GM19193 (cell line): ENCODE results near the gene IL6ST.

ENCODE experiments used
- POLR2A ChIP-seq: IDR thresholded peaks from 4 replicates; pipeline ENCODE4 v1.6.1; 2011; ENCODE audit not compliant: insufficient read depth, insufficient read length; ENCODE audit errors: extremely low read depth

IL6ST gene

DNA sequence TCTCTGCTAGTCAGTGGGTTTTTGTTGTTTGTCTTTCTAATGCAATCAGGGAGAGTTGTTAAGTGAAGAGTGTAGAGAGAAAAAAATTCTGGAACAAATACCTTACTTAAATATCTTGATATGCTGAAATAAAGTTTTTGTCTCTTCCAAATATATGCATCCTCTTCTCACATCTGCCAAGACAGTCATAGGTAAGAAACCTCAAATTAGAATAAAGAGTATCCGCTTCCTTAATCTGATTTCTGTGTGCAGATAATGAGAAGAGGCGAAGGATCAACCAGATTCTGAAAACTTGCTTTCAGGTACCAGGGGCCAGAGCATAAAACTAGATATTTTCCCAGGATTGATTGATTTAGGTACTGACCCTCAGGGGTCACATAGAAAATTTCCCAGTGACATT lies 11.3 kb upstream of the IL6ST start:
- no peak for TF ChIP-seq POLR2A

DNA sequence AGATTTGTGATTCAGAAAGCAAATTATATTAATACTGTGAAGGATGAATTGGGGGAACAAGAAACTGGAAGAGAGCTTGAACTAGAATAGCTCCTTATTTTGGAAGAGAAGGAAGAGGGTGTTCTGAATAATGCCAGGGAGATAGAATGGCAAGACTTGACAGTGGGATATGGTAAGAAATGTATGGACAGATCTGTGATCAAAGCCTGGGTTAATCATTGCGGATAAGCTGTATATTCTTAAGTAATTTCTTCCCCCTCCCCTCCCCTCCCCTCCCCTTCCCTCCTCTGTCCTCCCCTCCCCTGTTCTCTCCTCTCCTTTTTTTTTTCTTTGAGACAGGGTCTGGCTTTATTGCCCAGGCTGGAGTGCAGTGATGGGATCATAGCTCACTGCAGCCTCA lies 10.1 kb upstream of the IL6ST start:
- TF ChIP-seq POLR2A: no peak

DNA sequence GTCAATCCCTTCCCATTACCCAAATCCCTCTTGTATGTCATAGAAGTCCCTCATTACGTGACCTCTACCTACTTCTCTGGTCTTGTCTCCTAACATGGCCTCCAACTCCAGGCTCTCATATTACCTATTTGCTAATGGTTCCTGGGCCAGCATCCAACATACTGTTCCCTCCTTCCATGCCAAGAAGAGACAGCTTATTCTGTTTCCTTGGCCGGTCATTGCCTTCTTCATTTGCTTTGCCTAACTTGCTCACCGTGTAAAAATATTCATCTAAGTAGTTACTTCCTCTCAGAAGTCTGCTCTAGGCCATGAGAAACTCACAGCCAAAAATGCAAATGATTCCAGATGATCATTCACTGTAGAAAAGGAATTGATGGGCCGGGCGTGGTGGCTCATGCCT lies 8.9 kb upstream of the IL6ST start:
- TF ChIP-seq POLR2A: no peak

DNA sequence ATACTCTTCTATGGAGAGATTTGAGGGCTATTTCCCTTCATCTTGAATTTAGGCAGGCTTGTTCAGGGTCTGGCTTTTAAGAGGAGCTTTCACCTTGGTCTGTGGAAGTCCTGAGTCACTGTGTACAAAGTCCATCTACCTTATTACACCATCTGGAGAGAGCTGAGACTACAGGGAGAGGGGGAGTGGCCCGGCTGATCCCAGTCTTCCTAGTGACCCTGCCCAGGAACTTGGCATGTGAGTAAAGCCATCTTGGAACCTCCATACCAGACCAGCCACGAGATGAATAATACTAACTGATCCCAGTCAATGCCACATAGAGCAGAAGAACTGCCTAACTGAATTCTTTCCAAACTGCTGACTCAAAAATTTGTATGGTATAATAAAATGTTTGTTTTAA lies 8.4 kb upstream of the IL6ST start:
- TF ChIP-seq POLR2A: no peak

DNA sequence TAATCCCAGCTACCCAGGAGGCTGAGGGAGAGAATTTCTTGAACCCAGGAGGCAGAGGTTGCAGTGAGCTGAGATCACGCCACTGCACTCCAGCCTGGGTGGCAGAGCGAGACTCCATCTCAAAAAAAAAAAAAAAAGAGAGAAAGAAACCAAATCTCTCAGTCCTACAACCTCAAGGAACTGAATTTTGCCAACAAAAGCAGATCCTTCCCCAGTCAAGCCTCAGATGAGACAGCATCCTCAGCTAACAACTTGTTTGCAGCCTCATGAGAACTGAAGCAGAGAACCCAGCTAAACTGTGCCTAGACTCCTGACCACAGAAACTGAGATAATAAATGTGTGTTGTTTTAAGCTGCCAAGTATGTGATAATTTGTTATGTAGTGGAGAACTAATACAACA lies 7.5 kb upstream of the IL6ST start:
- TF ChIP-seq POLR2A: no peak

DNA sequence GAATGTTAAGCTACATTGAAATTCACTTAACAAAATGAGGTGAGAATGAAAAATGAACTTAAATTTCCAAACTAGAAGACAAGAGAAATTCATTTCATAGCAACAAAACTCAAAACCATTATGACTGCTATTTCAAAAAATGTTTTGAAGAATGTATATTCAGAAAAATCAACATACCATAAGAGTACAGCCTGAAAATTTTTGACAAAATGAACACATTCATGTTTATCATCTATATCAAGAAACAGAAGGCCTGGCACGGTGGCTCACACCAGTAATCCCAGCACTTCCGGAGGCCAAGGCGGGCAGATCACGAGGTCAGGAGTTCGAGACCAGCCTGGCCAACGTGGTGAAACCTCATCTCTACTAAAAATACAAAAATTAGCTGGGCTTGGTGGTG lies 4.2 kb upstream of the IL6ST start:
- TF ChIP-seq POLR2A: no peak

DNA sequence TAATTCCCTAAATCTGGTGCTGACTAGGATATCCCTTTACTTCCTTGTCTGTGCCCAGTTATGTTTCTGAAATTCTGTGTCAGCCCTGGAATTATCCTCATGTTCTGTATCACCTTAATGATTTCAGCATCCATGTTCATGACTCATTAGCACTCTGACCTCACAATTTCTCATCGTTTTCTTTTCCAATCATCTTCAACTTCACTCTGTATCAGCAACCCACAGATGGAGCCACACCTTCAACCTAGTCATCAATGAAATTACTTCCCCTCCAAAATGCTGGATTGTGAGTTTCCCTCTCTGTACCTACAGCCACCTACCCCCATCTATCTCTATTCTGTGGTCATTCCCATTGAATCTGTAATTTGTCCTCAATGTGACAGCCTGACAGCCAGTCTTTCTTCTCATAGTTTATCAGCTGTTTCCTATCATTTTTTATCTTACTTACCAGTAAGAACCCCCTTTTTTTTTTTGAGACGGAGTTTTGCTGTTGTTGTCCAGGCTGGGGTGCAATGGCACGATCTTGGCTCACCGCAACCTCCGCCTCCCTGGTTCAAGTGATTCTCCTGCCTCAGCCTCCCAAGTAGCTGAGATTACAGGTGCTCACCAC lies 3.1 kb upstream of the IL6ST start:
- TF ChIP-seq POLR2A: no peak

DNA sequence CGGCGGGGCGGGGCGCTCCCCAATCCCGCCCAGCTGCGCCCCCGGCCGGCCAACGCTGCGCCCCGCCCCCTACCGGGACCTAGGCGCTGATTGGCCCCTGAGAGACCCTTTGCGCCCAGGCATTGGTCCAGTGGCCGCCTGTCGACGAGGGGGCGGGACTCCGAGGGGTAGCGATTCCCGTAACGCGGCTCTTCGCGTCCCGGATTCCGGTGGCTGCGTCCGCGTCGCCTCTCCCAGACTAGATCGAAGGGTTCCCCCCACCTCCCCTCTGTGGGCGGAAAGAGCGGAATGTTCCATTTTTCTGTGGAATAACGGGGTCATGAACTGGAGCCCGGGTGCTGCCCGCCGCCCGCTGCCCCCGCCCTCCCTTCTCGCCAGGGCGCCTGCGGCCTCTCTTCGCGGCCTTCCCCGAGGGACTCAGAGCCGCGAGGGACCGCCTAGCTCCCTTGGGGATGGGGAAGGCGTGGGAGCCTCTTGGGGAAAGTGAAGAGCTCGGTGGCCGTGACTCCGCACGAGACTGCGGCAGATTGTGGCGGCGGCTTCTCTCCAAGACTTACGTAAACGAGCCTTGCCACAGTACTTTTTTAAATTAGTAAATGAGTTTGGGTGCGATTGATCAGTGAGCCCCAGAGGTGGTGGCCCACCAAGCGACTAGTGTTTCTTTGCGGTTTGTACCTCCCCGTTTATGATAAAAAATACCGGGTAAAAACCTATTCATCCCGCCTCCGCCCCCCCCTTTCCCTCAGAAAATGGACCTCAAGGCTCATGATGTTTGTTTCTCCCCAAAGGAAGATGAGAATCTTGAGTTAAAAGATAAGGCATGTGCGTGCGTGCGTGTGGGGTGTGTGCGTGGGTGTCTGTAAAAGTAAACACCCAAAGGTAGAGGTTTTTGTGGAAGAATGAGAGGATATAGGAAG lies 493 bp upstream of the IL6ST start:
- TF ChIP-seq POLR2A: peak; percentile 75

DNA sequence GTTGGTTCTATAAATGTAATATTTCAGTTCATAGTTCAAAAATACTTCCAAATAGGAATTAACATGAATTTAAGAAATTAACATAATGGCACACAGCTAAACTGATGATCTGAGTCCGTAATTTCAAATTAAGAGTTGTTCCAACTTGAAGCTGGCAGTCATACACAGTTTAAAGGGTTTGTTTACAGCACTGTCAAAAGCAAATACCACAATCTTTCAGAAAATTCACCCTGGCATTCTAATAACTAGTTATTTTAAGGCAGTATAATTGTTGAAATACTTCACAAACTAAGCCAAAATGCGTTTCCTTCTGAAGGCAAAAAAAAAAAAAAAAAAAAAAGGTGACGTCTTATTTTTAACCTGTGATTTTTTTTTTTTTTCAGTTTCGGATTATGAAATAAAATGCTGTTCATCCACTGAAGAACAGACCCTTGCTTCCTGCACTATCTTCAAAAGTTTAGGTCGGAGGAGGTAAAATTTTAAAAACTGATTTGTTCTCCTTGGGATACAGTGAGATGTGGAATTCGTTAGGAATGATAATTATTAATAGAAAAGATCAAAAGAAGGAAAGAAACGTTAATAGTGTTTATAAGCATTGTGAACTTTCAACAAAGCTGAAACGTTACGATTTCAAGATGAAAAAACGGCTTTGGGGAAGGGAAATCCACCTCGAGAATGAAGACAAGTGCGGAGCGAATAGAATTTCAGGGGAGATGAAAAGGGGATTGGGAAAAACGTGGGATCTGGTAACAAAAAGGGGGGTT lies 850 bp downstream of the IL6ST start:
- no peak for TF ChIP-seq POLR2A

DNA sequence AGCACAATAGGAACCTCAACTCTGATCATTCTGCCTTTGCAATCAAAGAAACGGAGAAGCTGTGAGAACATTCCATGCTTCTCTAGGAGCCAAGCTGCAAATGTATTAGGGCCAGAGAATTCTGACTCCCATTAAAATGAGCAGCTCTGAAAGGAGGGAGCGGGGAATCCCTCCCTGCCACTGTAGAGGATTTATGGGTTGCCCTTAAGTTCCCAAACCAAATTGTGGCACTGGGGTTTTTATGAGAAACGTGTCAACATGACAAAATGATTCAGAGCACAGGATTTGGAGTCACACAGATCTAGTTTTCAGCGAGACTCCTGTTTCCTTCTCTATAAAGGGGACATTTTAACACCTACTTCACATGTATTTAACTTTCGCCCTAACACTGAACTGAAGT lies 1.8 kb downstream of the IL6ST start:
- no peak for TF ChIP-seq POLR2A

DNA sequence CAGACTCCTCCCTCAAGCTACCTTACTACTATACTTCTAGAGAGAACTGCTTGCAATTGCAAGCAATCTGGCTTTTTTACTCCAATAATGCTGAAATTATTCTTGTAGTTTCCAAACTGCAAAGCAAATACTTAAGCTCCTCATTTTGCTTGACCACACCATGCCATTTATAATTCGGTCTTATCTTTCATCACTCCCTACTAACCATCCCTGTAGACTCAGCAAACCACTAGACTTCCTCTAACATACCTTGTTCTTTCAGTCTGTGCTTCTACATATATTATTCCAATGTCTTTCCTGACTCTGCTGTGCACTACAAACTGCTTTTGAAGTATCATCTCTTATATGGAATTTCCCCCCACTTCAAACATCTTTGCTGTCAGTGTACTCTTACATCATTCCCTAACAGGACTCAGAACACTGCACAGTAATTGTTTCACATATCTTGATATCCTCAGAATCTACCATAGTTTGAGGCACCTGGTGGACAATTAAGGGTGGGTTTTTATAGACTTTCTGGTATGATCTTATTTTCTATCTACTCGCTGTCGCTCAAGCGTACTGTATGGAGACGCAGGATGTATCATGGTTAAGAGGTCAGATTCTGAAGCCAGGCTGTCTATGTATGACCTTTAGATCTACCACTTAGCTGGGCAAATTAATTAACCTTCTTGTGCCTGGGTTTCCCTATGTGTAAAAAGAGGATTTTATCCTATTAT lies 2.8 kb downstream of the IL6ST start:
- TF ChIP-seq POLR2A: no peak

DNA sequence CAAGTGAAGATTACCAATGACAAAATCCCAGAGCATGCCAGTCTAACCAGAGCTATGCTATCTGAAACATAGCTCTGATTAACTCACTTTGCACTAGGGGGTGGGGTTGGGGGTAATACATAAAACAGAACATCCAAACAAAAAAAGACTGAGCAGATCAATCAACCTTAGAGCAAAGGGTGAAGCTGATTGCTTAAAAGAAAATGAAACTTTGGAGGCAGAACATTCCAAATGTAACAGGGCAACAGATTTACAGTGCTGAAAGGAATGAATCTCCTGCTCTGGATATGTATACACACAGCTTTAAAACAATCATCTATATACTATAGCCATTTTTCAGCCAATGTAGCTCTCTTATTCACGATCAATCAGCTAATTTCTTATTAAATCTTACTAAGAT lies 4.9 kb downstream of the IL6ST start:
- TF ChIP-seq POLR2A: no peak

DNA sequence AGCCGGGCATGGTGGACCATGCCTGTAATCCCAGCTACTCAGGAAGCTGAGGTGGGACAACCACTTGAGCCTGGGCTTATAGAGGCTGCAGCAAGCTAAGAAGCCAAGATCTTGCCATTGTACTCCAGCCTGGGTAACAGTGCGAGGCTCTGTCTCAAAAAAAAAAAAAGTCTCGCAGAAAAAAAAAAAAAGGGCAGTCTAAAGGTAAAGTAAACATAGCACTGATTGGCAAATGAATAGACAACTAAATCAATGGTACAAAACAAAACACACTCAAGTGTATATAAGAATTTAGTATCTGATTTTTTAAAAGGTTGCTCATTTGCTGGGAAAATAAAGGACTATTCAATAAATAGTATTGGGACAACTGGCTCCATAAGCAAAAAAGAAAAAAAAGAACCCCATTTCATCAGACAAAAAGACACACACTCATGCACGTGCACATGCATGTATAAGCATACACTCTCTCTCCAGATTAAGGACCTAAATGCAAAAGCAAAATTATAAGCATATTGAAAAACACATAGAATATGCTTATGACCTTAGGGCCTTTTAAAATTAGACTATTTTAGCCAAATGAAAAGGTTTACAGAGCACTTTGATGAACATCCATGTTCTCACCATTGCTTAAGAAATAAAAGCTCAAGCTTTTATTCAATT lies 5.7 kb downstream of the IL6ST start:
- no peak for TF ChIP-seq POLR2A

DNA sequence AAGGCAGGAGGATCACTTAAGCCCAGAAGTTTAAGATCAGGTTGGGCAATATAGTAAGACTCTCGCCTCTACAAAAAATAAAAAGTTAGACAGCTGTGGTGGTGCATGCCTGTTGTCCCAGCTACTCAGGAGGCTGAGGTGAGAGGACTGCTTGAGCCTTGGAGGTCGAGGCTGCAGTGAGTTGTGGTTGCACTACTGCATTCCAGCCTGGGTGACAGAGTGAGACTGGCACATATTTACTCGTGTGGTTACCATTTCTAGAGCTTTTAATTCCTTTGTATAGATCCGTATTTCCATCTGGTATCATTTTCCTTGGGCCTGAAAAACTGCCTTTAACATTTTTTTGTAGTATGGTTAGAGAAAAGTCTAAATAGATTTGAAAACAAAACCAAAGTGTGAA lies 7.8 kb downstream of the IL6ST start:
- TF ChIP-seq POLR2A: no peak
